ENCODE measurements around the gene IRF2. TPM values are rescaled to one million over a fixed set of nuclear protein-coding genes. Genes with fewer than 3 reads are reported as not detected.

Gene IRF2
- total and polyA plus RNA-seq, 2 of the 8 experiments (the other 6 are each of a cell fraction or from before 2014, with no cell fraction given): 13.8 to 17.0 TPM

GRCh38 chr4:184415071-184415470 lies 59.3 kb downstream of the IRF2 start:
- Histone ChIP-seq H3K79me2 (ENCODE audit: control insufficient read depth in 1 of 2, insufficient read depth in 2 of 2, low read length in 2 of 2) (no peaks in the 10 kb centered on the region), H3K4me2 (ENCODE audit: insufficient read depth in 1 of 2, low read depth in 2 of 2, low read length in 2 of 2) (no peak overlapping the region), H2BK12ac (ENCODE audit: low read depth, low read length) (no peak overlapping the region), H3K18ac (ENCODE audit: extremely low read depth, low read length) (no peak overlapping the region), H3K27me3 (replicated peaks in 1 of 4; ENCODE audit: control insufficient read depth in 3 of 4, extremely low read depth in 1 of 4, insufficient read depth in 3 of 4, low read length in 3 of 4) (no peaks in the 10 kb centered on the region), H3K9me3 (ENCODE audit: insufficient read depth in 2 of 2, low read depth in 1 of 2, low read length in 1 of 2) (no peaks in the 10 kb centered on the region), H3K27ac (ENCODE audit: low read depth, low read length) (no peak overlapping the region), H3K36me3 (ENCODE audit: control insufficient read depth in 2 of 4, insufficient read depth in 4 of 4, low read length in 3 of 4) (peaks cover 2 to 16% (median 9%) of the 10 kb centered on the region in 4 experiments; a peak in 7 of 8 replicates), H3K4me1 (replicated peaks in 1 of 4; ENCODE audit: control insufficient read depth in 3 of 4, insufficient read depth in 4 of 4, low read length in 3 of 4) (no peaks in the 10 kb centered on the region), H2BK20ac (ENCODE audit: low read length) (no peak overlapping the region), H2BK15ac (ENCODE audit: low read length) (no peak overlapping the region), H2AFZ (ENCODE audit: low read length) (no peak overlapping the region), H3K79me1 (ENCODE audit: low read depth, low read length) (no peaks in the 10 kb centered on the region), H2AK5ac (ENCODE audit: low read depth, low read length) (no peak overlapping the region), H3K14ac (ENCODE audit: insufficient read length) (no peak overlapping the region), H3K9ac (replicated peaks in 1 of 4; ENCODE audit: extremely low read depth in 1 of 4, low read depth in 3 of 4, low read length in 3 of 4) (0 out of 7 replicates have a peak overlapping the region, but pooled peaks of 1 of the 4 experiments have one; percentile 28), H3K23me2 (ENCODE audit: low read depth, low read length) (no peaks in the 10 kb centered on the region), H4K20me1 (replicated peaks in 1 of 2; ENCODE audit: control insufficient read depth in 1 of 2, insufficient read depth in 2 of 2, low read length in 2 of 2) (peaks cover 0 to 2% of the 10 kb centered on the region in 2 experiments), H3K56ac (replicated peaks; ENCODE audit: insufficient read length, low read depth, low read length) (no peak overlapping the region), H4K8ac (ENCODE audit: extremely low read depth, insufficient read depth, low read length) (no peak overlapping the region), H3K4ac (replicated peaks; ENCODE audit: insufficient read length, low read depth, low read length) (no peak overlapping the region), H2BK120ac (replicated peaks; ENCODE audit: low read depth, low read length) (no peak overlapping the region), H4K91ac (replicated peaks; ENCODE audit: insufficient read length, low read length) (no peak overlapping the region), H2BK5ac (ENCODE audit: low read depth, low read length) (peak overlapping the region; percentile 28; the same call in 1 of the 2 replicates), H3K23ac (ENCODE audit: insufficient read length) (no peak overlapping the region), H4K5ac (ENCODE audit: insufficient read length, low read depth, low read length) (no peak overlapping the region), H3K4me3 (ENCODE audit: extremely low read depth in 1 of 4, insufficient read depth in 2 of 4, low read depth in 3 of 4, low read length in 4 of 4) (no peak overlapping the region)
- no peak for DNase-seq (ENCODE audit: low read depth in 1 of 2, low spot score in 2 of 2)
- ChIA-PET CTCF (ENCODE audit: partially characterized antibody) (interaction anchor here (1.3 kb wide), 1 partner anchor 9 kb away, joined by 3 read pairs; no protein-coding TSS in a partner anchor), POLR2A (ENCODE audit: partially characterized antibody) (no interaction called here)
- TF ChIP-seq CHD2 (IDR thresholded peaks at IDR 0.05; ENCODE audit: low read length) (no peak), SIX5 (IDR thresholded peaks at IDR 0.05; ENCODE audit: low read depth, low read length) (no peak), RBBP5 (IDR thresholded peaks at IDR 0.05; ENCODE audit: borderline replicate concordance, low read depth, low read length) (no peak), PHF8 (conservative IDR thresholded peaks at IDR 0.05; ENCODE audit: low read depth, low read length) (no peak), SP4 (IDR thresholded peaks at IDR 0.05; ENCODE audit: low read length) (no peak), KDM1A (IDR thresholded peaks at IDR 0.05; ENCODE audit: borderline replicate concordance, low read length) (no peak), RFX5 (IDR thresholded peaks at IDR 0.05; ENCODE audit: borderline replicate concordance, low read depth, low read length) (no peak), USF2 (IDR thresholded peaks at IDR 0.05; ENCODE audit: low read length) (no peak), SAP30 (IDR thresholded peaks at IDR 0.05; ENCODE audit: insufficient read depth, insufficient replicate concordance, low read length) (no peak), POU5F1 (IDR thresholded peaks at IDR 0.05; ENCODE audit: low read depth, low read length) (no peak), SUZ12 (IDR thresholded peaks at IDR 0.05; ENCODE audit: low read length) (no peak), BRCA1 (IDR thresholded peaks at IDR 0.05; ENCODE audit: low read depth, low read length) (no peak), EZH2 (IDR thresholded peaks at IDR 0.05; ENCODE audit: low read depth, low read length, severe bottlenecking) (no peak)
- no peak for FAIRE-seq
- 91% methylated on average over 6 of the region's 6 CpGs; no CpG with 5 or more reads in 1 of the 2 experiments for WGBS, 2 experiments (ENCODE audit: extremely low coverage in 1 of 2, insufficient coverage in 1 of 2, insufficient read length in 1 of 2, insufficient replicate concordance in 2 of 2, low coverage in 1 of 2, low lambda C conversion rate in 2 of 2, missing lambda C conversion rate in 1 of 2)
